Fibroblast of lung (primary cell): Measurements from ENCODE around the gene KNOP1.

Experiments used
- EZH2 ChIP-seq: IDR thresholded peaks from 2 replicates; pipeline ENCODE4 v1.5.1; 2012; ENCODE audit warnings: low read length, control low read depth, mild to moderate bottlenecking; ENCODE audit errors: missing control alignments
- TF ChIP-seq, protein P1 (sequence below), 2 donors: IDR thresholded peaks in 1 of 2; conservative IDR thresholded peaks in 1 of 2; 1 replicate in 1 of 2; 2 replicates in 1 of 2; pipeline ENCODE4 v1.5.1; 2011 to 2012; ENCODE audit warnings: low read length in 2 of 2, control low read depth in 1 of 2, inconsistent platforms in 1 of 2, low read depth in 1 of 2, mild to moderate bottlenecking in 1 of 2

- TF ChIP-seq EZH2 = no peak
- TF ChIP-seq, protein P1, sequence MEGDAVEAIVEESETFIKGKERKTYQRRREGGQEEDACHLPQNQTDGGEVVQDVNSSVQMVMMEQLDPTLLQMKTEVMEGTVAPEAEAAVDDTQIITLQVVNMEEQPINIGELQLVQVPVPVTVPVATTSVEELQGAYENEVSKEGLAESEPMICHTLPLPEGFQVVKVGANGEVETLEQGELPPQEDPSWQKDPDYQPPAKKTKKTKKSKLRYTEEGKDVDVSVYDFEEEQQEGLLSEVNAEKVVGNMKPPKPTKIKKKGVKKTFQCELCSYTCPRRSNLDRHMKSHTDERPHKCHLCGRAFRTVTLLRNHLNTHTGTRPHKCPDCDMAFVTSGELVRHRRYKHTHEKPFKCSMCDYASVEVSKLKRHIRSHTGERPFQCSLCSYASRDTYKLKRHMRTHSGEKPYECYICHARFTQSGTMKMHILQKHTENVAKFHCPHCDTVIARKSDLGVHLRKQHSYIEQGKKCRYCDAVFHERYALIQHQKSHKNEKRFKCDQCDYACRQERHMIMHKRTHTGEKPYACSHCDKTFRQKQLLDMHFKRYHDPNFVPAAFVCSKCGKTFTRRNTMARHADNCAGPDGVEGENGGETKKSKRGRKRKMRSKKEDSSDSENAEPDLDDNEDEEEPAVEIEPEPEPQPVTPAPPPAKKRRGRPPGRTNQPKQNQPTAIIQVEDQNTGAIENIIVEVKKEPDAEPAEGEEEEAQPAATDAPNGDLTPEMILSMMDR (conservative IDR thresholded peaks at IDR 0.05 in 1 of 2, IDR thresholded peaks at IDR 0.05 in 1 of 2; ENCODE audit: low read depth in 1 of 2, low read length in 2 of 2) = no peak
These were observed 60.2 kb downstream of the KNOP1 start for GRCh38 chr16:19657831-19658230.
